CD14-positive monocyte (primary cell): ENCODE results near the gene FAM120A. TPM values are rescaled to one million over a fixed set of nuclear protein-coding genes. Genes with fewer than 3 reads are reported as not detected.
A peak's percentile ranks its signal among the peaks of the same experiment; 100 is the strongest.

Source experiments
- DNase-seq, 3 donors: peaks; one replicate each; pipeline ENCODE4 v3.0.0-alpha.2; 2011 to 2022
- H2AFZ ChIP-seq: 2 replicates; pipeline ENCODE4 v1.6.0; 2012; ENCODE audit warnings: mild to moderate bottlenecking, low read depth, low read length, inconsistent platforms; ENCODE audit not compliant: insufficient read depth, poor library complexity, severe bottlenecking
- H3K27ac ChIP-seq, 2 donors: 1 replicate in 1 of 2; 2 replicates in 1 of 2; pipeline ENCODE4 v1.5.1; 2012 to 2013; ENCODE audit warnings: low read length in 2 of 2, control low read depth in 1 of 2, inconsistent platforms in 1 of 2, low read depth in 1 of 2, mild to moderate bottlenecking in 1 of 2
- H3K27me3 ChIP-seq, 2 donors: one replicate each; pipeline versions ENCODE4 v1.6.0 to v1.6.1; 2011 to 2013; ENCODE audit warnings: low read length in 2 of 2; ENCODE audit not compliant: control insufficient read depth in 2 of 2, insufficient read depth in 2 of 2
- H3K36me3 ChIP-seq, 2 donors: replicated peaks in 1 of 2; 1 replicate in 1 of 2; 2 replicates in 1 of 2; pipeline versions ENCODE4 v1.5.1 to v1.6.1; 2012 to 2013; ENCODE audit warnings: low read length in 2 of 2, control low read depth in 1 of 2, inconsistent platforms in 1 of 2, mild to moderate bottlenecking in 1 of 2; ENCODE audit not compliant: insufficient read depth in 2 of 2, control insufficient read depth in 1 of 2
- H3K4me1 ChIP-seq, 2 donors: 1 replicate in 1 of 2; 2 replicates in 1 of 2; pipeline versions ENCODE4 v1.5.1 to v1.6.1; 2012 to 2013; ENCODE audit warnings: low read length in 2 of 2, control low read depth in 1 of 2, inconsistent platforms in 1 of 2, mild to moderate bottlenecking in 1 of 2, moderate library complexity in 1 of 2; ENCODE audit not compliant: insufficient read depth in 2 of 2, control insufficient read depth in 1 of 2
- H3K4me2 ChIP-seq: replicated peaks from 2 replicates; pipeline ENCODE3; 2012; ENCODE audit warnings: low read length, moderate library complexity, mild to moderate bottlenecking; ENCODE audit not compliant: poor library complexity, severe bottlenecking; ENCODE audit errors: extremely low read depth
- H3K4me3 ChIP-seq, 3 experiments: fragments of 200-600 bp in 1 of 3; sonication (generic) in 1 of 3; replicated peaks in 1 of 3; 1 replicate in 2 of 3; 2 replicates in 1 of 3; pipeline ENCODE4 v1.5.1; 2011 to 2013; ENCODE audit warnings: low read length in 3 of 3, mild to moderate bottlenecking in 3 of 3, control low read depth in 2 of 3, low read depth in 2 of 3, inconsistent platforms in 1 of 3, moderate library complexity in 1 of 3
- H3K79me2 ChIP-seq: 2 replicates; pipeline ENCODE4 v1.6.0; 2012; ENCODE audit warnings: mild to moderate bottlenecking, control low read depth, inconsistent platforms, low read length, moderate library complexity; ENCODE audit not compliant: insufficient read depth
- H3K9ac ChIP-seq: 2 replicates; pipeline ENCODE4 v1.6.0; 2017; ENCODE audit warnings: low read length, mild to moderate bottlenecking; ENCODE audit not compliant: insufficient read depth, poor library complexity, severe bottlenecking
- H3K9me3 ChIP-seq, 2 donors: replicated peaks in 1 of 2; 1 replicate in 1 of 2; 2 replicates in 1 of 2; pipeline versions ENCODE4 v1.5.1 to v1.6.1; 2012 to 2013; ENCODE audit warnings: low read length in 2 of 2, control low read depth in 1 of 2; ENCODE audit not compliant: control insufficient read depth in 1 of 2, insufficient read depth in 1 of 2
- H4K20me1 ChIP-seq: 2 replicates; pipeline ENCODE4 v1.6.0; 2012; ENCODE audit warnings: mild to moderate bottlenecking, low read length, control low read depth, moderate library complexity; ENCODE audit not compliant: insufficient read depth
- H3K27ac Mint-ChIP-seq, 7 donors: one replicate each; pipeline ENCODE4 v1.8.0; 2020; ENCODE audit warnings: mild to moderate bottlenecking in 7 of 7, mixed read lengths in 7 of 7, moderate library complexity in 6 of 7, inconsistent platforms in 2 of 7
- H3K27me3 Mint-ChIP-seq, 3 donors: one replicate each; pipeline ENCODE4 v1.8.0; 2021 to 2022; ENCODE audit warnings: low read depth in 3 of 3, mild to moderate bottlenecking in 3 of 3, mixed read lengths in 3 of 3, moderate library complexity in 3 of 3, inconsistent platforms in 1 of 3
- H3K36me3 Mint-ChIP-seq, 2 donors: one replicate each; pipeline ENCODE4 v1.8.0; 2020; ENCODE audit warnings: mixed read lengths in 2 of 2, inconsistent platforms in 1 of 2, mild to moderate bottlenecking in 1 of 2
- H3K4me1 Mint-ChIP-seq: one replicate; pipeline ENCODE4 v1.8.0; 2020; ENCODE audit warnings: mild to moderate bottlenecking, mixed read lengths
- H3K4me3 Mint-ChIP-seq, 2 donors: one replicate each; pipeline ENCODE4 v1.8.0; 2020; ENCODE audit warnings: mild to moderate bottlenecking in 2 of 2, mixed read lengths in 2 of 2, moderate library complexity in 1 of 2
- H3K9me3 Mint-ChIP-seq, 7 donors: one replicate each; pipeline ENCODE4 v1.8.0; 2020 to 2022; ENCODE audit warnings: mixed read lengths in 7 of 7, mild to moderate bottlenecking in 6 of 7, moderate library complexity in 6 of 7, inconsistent platforms in 2 of 7
- CTCF ChIP-seq: fragments of 200-600 bp; IDR thresholded peaks from one replicate; pipeline ENCODE4 v1.8.0; 2022; ENCODE audit warnings: antibody characterized with exemption, mild to moderate bottlenecking
- WGBS: methylation state at CpG from one replicate; pipeline ENCODE4 v1.1.5; 2013; ENCODE audit warnings: missing lambda C conversion rate; ENCODE audit not compliant: insufficient coverage; 5-methylcytosine and 5-hydroxymethylcytosine counted together
- intact Hi-C, 2 donors: fragments of 100-400 bp; cut with micrococcal nuclease; formaldehyde crosslinking; loops; one replicate each; pipeline versions ENCODE4 v1.15.0 to v1.15.1; 2023
- polyA plus RNA-seq, 3 donors: library from polyadenylated mRNA; depleted of rRNA in 1 of 3; unstranded in 2 of 3; stranded (reverse) in 1 of 3; fragments of 300-500 nt in 2 of 3; fragments of >200 nt in 1 of 3; fragmentation: Illumina TruSeq in 2 of 3; gene quantifications; 1 replicate in 2 of 3; 2 replicates in 1 of 3; pipeline ENCODE4 v1.2.3, GENCODE V29; 2012 to 2021

The FAM120A gene
- polyA plus RNA-seq, 3 donors, result 10.4 to 76.6 (median 12.7) TPM

- H3K9me3 ChIP-seq, result no peaks in the 10 kb centered on the region
- peaks cover 95% of the 10 kb centered on the region for H4K20me1 ChIP-seq
- 100% methylated on average over 2 of the region's 2 CpGs for WGBS
- no peak overlapping the region for H3K9ac ChIP-seq
- DNase-seq, result no peak
- H3K27ac ChIP-seq, result peak overlapping the region in 1 of 2 donors; percentile 50
- H3K4me3 ChIP-seq, result no peak overlapping the region
- H3K4me2 ChIP-seq, result no peak overlapping the region
- Mint-ChIP-seq H3K36me3 (peaks cover 54 to 76% of the 10 kb centered on the region in 2 donors), H3K27ac (no peak overlapping the region), H3K4me1 (peaks cover 2% of the 10 kb centered on the region), H3K4me3 (no peak overlapping the region), H3K9me3 (no peaks in the 10 kb centered on the region), H3K27me3 (peaks cover 0 to 2% (median 0%) of the 10 kb centered on the region in 3 donors)
- peaks cover 96% of the 10 kb centered on the region for H3K79me2 ChIP-seq
- TF ChIP-seq CTCF, result no peak
- H3K27me3 ChIP-seq, result no peaks in the 10 kb centered on the region
- no peak overlapping the region for H2AFZ ChIP-seq
- H3K36me3 ChIP-seq, result peaks cover 24 to 93% of the 10 kb centered on the region in 2 donors
- H3K4me1 ChIP-seq, result no peaks in the 10 kb centered on the region
- intact Hi-C loops, result no loop called here
Measured at GRCh38 chr9:93477397-93477796, 25.9 kb downstream of the FAM120A start.

GRCh38 chr9:93479726-93480125 lies 28.2 kb downstream of the FAM120A start:
- Mint-ChIP-seq H3K4me1 (peaks cover 2% of the 10 kb centered on the region), H3K36me3 (peaks cover 61 to 76% of the 10 kb centered on the region in 2 donors), H3K9me3 (no peaks in the 10 kb centered on the region), H3K27me3 (peaks cover 0 to 2% (median 0%) of the 10 kb centered on the region in 3 donors), H3K27ac (peak overlapping the region in 5 of 7 donors; percentile 14 to 61 (median 52)), H3K4me3 (no peak overlapping the region)
- WGBS, result 48% methylated on average over 3 of the region's 4 CpGs
- Histone ChIP-seq H3K27me3 (no peaks in the 10 kb centered on the region), H4K20me1 (peaks cover 90% of the 10 kb centered on the region), H3K4me2 (no peak overlapping the region), H3K4me1 (no peaks in the 10 kb centered on the region), H3K9ac (no peak overlapping the region), H3K9me3 (no peaks in the 10 kb centered on the region), H2AFZ (no peak overlapping the region), H3K36me3 (peaks cover 19 to 90% of the 10 kb centered on the region in 2 donors), H3K4me3 (no peak overlapping the region), H3K27ac (peak overlapping the region in 1 of 2 donors; percentile 8), H3K79me2 (peaks cover 91% of the 10 kb centered on the region)
- TF ChIP-seq CTCF, result no peak
- intact Hi-C loops, result no loop called here
- DNase-seq, result no peak
